Kidney (tissue), 14 donors: Measurements from ENCODE around the gene GLYATL3. TPM values are rescaled to one million over a fixed set of nuclear protein-coding genes. Genes with fewer than 3 reads are reported as not detected.

Experiments used
- DNase-seq, 5 donors: peaks; one replicate each; pipeline ENCODE4 v3.0.0-alpha.2; 2013 to 2020
- FAIRE-seq: peaks from 2 replicates; lab custom pipeline; 2012; peaks lifted over from hg19 to GRCh38; lab: Jason Lieb, UNC
- H3K27ac ChIP-seq, 2 donors: one replicate each; pipeline ENCODE4 v1.7.0; 2013; ENCODE audit warnings: low read depth in 2 of 2, low read length in 2 of 2, inconsistent platforms in 1 of 2
- H3K27me3 ChIP-seq: one replicate; pipeline ENCODE4 v1.7.1; 2013; ENCODE audit warnings: low read length, inconsistent platforms; ENCODE audit not compliant: control insufficient read depth, insufficient read depth
- H3K36me3 ChIP-seq, 3 donors: one replicate each; pipeline versions ENCODE4 v1.7.0 to v1.7.1; 2013; ENCODE audit warnings: low read length in 3 of 3, control low read depth in 1 of 3, inconsistent platforms in 1 of 3; ENCODE audit not compliant: insufficient read depth in 3 of 3, control insufficient read depth in 2 of 3
- H3K4me1 ChIP-seq, 3 donors: one replicate each; pipeline versions ENCODE4 v1.7.0 to v1.7.1; 2013; ENCODE audit warnings: low read length in 3 of 3, inconsistent platforms in 1 of 3, low read depth in 1 of 3; ENCODE audit not compliant: control insufficient read depth in 2 of 3, insufficient read depth in 2 of 3
- H3K4me3 ChIP-seq, 3 donors: one replicate each; pipeline versions ENCODE4 v1.7.0 to v1.8.1; 2013; ENCODE audit warnings: low read length in 3 of 3, control low read depth in 1 of 3, inconsistent platforms in 1 of 3
- H3K9ac ChIP-seq, 3 donors: one replicate each; pipeline versions ENCODE4 v1.7.0 to v1.7.1; 2013; ENCODE audit warnings: low read length in 3 of 3, control low read depth in 1 of 3, inconsistent platforms in 1 of 3
- H3K9me3 ChIP-seq, 3 donors: one replicate each; pipeline versions ENCODE4 v1.7.0 to v1.7.1; 2013; ENCODE audit warnings: low read length in 3 of 3, control low read depth in 1 of 3, inconsistent platforms in 1 of 3; ENCODE audit not compliant: control insufficient read depth in 2 of 3, insufficient read depth in 1 of 3
- intact Hi-C: fragments of 100-400 bp; cut with DNase I; formaldehyde crosslinking; loops from one replicate; pipeline ENCODE4 v1.11.1; 2022
- polyA plus RNA-seq: library from polyadenylated mRNA; stranded (reverse); fragments of 350-450 nt; fragmentation: Illumina TruSeq; extraction: RNeasy Lipid Tissue Mini Kit (QIAGEN cat#74804); gene quantifications from one replicate; pipeline ENCODE4 v1.2.3, GENCODE V29; 2014; ENCODE audit warnings: low read depth, low replicate concordance; ENCODE audit not compliant: insufficient read depth
- total RNA-seq: library from RNA; stranded (reverse); fragmentation: NEBNext Ultra II Directional; extraction: Animal tissue kit (Norgen Biotek cat#: 25700); gene quantifications from one replicate; pipeline ENCODE4 v1.2.1, GENCODE V29; 2021
- TF ChIP-seq, protein P1 (sequence below): IDR thresholded peaks from 3 replicates; pipeline ENCODE4 v1.5.1; 2012; ENCODE audit warnings: mild to moderate bottlenecking, moderate library complexity, borderline replicate concordance; ENCODE audit not compliant: insufficient read depth; ENCODE audit errors: extremely low read depth
- donor health status: control.
- donor health status: control.
- donor health status: control.
- donor health status: control.
- donor health status: control.
- donor health status: DM: yes; HTN: yes; CAD: no.
- donor health status: Normal renal cell carcinoma (clear cell type).

The GLYATL3 gene
- total and polyA plus RNA-seq, 2 donors from 2014 or later: not detected

DNA sequence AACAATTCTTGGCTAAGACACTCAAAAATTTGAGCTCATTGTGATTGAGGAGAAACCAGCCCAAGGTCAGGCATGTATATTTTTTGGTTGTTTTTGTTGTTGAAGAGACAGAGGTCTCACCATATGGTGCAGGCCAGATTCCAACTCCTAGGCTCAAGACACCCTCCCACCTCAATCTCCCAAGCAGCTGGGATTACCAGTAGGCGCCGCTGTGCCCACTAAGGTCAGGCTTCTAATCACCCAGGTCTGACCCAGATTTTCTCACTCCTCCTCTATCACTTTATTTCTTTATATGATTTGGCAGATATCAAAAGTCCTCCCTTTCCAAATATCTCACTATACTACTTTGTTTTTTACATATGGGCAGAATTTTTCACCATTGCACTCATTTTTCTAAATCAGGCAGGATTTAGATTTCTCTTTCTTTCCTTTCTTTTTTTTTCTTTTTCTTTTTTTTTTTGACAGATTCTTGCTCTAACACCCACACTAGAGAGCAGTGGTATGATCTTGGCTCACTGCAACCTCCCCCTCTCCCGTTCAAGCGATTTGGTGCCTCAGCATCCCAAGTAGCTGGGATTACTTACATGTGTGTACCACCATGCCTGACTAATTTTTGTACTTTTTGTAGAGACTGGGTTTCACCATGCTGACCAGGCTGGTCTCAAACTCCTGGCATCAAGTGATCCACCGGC is 49.0 kb downstream of the GLYATL3 start:
- Histone ChIP-seq H3K9ac (no peak overlapping the region), H3K27me3 (peaks cover 12% of the 10 kb centered on the region), H3K4me3 (no peak overlapping the region), H3K36me3 (no peaks in the 10 kb centered on the region), H3K27ac (no peak overlapping the region), H3K4me1 (peaks cover 0 to 13% (median 0%) of the 10 kb centered on the region in 3 donors), H3K9me3 (no peaks in the 10 kb centered on the region)
- DNase-seq (no peak), FAIRE-seq (no peak)
- intact Hi-C loops: no loop called here
- TF ChIP-seq, protein P1, sequence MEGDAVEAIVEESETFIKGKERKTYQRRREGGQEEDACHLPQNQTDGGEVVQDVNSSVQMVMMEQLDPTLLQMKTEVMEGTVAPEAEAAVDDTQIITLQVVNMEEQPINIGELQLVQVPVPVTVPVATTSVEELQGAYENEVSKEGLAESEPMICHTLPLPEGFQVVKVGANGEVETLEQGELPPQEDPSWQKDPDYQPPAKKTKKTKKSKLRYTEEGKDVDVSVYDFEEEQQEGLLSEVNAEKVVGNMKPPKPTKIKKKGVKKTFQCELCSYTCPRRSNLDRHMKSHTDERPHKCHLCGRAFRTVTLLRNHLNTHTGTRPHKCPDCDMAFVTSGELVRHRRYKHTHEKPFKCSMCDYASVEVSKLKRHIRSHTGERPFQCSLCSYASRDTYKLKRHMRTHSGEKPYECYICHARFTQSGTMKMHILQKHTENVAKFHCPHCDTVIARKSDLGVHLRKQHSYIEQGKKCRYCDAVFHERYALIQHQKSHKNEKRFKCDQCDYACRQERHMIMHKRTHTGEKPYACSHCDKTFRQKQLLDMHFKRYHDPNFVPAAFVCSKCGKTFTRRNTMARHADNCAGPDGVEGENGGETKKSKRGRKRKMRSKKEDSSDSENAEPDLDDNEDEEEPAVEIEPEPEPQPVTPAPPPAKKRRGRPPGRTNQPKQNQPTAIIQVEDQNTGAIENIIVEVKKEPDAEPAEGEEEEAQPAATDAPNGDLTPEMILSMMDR: no peak

DNA sequence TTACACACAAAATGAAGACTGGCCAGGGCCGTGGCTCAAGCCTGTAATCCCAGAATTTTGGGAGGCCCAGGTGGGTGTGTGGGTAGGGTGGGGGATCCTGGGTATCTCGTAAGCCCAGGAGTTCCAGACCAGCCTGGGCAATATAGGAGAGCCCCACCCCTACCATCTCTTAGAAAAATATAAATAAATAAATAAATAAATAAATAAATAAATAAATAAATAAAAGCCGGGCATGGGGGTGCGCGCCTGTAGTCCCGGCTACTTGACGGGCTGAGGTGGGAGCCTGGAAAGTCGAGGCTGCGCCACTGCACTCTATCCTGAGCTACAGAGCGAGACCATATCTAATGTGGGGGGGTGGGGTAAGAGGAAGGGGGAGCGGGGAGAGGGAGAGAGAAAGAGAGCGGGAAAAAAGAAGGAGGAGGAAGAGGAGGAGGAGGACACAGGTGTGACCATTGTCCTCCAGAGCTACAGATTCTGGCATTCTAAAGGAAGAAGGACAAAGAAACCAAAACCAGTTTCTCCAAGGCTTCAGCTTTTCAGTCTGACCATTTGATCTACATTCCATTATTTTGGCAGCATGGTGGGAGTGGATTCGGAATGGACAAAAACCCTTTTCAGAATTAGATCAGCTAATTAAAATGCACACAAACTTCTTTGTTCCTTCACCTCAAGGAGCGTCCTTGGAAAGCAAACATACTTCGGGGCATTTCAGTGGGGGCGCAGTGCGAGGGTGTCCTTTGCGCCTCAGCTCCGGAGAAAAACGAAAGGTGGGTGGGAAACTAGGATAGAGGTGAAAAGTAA is 50.2 kb downstream of the GLYATL3 start:
- FAIRE-seq: no peak
- TF ChIP-seq, protein P1: no peak
- no peak overlapping the region for H3K27ac ChIP-seq
- no peaks in the 10 kb centered on the region for H3K9me3 ChIP-seq
- H3K4me1 ChIP-seq: peaks cover 0 to 13% (median 0%) of the 10 kb centered on the region in 3 donors
- no peak for DNase-seq
- no peak overlapping the region for H3K9ac ChIP-seq
- H3K36me3 ChIP-seq: no peaks in the 10 kb centered on the region
- intact Hi-C loops: no loop called here
- H3K4me3 ChIP-seq: peak overlapping the region; percentile 21 to 60 (median 58)
- peaks cover 12% of the 10 kb centered on the region for H3K27me3 ChIP-seq

DNA sequence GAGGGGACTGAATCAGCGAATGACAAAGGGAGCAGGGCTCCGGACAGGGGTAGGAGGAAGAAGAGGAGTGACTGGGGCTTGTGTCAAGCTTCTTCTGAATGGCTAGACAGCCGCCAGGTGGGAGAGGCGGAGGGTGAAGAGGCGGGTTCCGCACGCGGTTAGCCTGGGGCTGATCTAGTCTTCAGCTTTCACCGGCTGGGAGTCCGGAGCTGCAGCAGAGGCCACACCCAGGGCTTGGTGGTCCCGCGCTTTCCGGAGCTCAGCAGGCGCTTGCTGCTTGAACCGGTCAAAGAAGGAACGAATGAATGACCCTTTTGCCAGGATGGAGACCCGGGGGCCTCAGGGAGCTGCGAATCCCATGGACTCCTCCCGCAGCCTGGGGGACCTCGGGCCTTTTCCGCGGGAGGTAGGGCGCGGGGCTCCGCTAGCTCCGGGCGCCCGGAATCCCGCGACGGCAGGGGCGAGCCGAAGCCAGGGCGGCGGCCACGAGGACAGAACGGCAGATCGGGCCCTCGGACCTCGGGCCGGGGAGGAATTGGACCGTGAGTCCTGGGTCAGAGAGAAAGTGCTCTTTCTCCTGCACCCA is 50.9 kb downstream of the GLYATL3 start, which contains the start of gene C6orf141:
Gene C6orf141, plus strand, starts transcription at position 177 of the 586 bp plus-strand sequence. Its CDS starts 125 bp downstream, at position 302.
- Histone ChIP-seq H3K4me3 (peak within 1 kb of the TSS; percentile 33 to 60 (median 58)), H3K4me1 (peaks cover 0 to 13% (median 0%) of the 10 kb centered on the region in 3 donors), H3K9ac (no peak within 1 kb of the TSS), H3K36me3 (no peaks in the 10 kb centered on the region), H3K9me3 (no peaks in the 10 kb centered on the region), H3K27ac (no peak within 1 kb of the TSS), H3K27me3 (peaks cover 12% of the 10 kb centered on the region)
- TF ChIP-seq, protein P1: no peak
- no peak for FAIRE-seq
- intact Hi-C loops: no loop called here
- DNase-seq: peak; percentile 51 to 67 (median 62)
